GM18517 (cell line): Measurements from ENCODE around the gene MX2.
"Not testable (repeated sequence)": the region's sequence is repeated elsewhere in the genome, so short reads cannot be mapped to it uniquely, and the experiment has no call there.

ENCODE experiments used
- ATAC-seq: cut with Tn5 transposase; IDR thresholded peaks from one replicate; pipeline ENCODE4 v1.9.1; 2021; ENCODE audit warnings: mild to moderate bottlenecking, moderate library complexity; ENCODE audit not compliant: unreplicated experiment

The MX2 gene

DNA sequence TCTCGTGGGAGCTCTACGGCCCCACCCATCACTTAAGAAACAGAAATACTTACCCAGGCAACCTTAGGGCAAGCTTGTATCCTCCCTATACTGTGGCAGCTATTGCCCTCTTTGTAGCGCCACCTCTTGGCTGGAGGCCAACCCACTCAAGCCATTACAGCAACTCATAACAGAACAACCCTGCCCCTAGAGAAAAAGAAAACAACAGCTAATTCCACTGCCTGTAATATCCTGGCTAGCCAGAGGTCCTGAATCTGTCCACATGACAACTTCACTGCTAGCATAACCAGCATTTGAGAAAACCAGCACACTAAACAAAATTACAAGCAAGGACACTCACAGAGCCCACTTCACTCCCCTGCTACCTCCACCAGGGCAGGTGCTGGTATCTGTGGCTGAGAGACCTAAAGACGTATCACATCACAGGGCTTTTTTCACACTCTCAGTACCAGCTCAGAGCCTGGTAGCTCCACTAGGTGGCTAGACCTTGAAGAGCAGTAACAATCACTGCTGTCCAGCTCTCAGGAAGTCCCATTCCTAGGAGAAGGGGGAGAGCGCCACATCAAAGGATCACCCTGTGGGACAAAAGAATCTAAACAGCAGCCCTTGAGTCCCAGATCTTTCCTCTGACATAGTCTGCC lies 49.7 kb downstream of the MX2 start:
- ATAC-seq = no peak

DNA sequence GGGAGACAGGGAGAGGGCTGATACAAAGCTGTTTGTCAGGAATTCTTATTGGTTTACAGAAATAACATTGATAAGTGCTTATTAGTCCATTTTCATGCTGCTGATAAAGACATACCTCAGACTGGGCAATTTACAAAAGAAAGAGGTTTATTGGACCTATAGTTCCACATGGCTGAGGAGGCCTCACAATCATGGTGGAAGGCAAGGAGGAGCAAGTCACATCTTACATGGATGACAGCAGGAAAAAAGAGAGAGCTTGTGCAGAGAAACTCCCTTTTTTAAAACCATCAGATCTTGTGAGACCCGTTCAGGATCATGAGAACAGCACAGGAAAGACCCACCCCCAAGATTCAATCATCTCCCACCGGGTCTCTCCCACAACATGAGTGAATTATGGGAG lies 55.7 kb downstream of the MX2 start:
- not testable (repeated sequence) for ATAC-seq

DNA sequence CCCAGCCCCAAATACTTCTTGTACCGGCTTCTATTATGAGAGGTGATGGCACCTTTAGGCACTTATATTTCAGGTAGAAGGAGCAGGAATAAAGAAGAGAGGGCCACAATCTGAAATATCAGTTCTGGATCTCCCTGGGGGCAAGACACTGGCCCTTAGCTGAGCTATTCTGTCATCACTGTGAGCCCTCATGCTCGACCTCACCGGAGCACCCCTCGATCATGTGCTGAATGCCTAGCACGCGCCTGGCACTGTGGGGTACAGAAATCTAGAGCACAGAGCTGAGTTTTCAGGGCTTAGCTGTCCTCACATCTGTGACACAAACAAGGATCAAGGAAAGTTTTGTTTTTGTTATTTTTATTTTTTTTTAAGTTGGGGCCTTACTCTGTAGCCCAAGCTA lies 56.6 kb downstream of the MX2 start:
- no peak for ATAC-seq

DNA sequence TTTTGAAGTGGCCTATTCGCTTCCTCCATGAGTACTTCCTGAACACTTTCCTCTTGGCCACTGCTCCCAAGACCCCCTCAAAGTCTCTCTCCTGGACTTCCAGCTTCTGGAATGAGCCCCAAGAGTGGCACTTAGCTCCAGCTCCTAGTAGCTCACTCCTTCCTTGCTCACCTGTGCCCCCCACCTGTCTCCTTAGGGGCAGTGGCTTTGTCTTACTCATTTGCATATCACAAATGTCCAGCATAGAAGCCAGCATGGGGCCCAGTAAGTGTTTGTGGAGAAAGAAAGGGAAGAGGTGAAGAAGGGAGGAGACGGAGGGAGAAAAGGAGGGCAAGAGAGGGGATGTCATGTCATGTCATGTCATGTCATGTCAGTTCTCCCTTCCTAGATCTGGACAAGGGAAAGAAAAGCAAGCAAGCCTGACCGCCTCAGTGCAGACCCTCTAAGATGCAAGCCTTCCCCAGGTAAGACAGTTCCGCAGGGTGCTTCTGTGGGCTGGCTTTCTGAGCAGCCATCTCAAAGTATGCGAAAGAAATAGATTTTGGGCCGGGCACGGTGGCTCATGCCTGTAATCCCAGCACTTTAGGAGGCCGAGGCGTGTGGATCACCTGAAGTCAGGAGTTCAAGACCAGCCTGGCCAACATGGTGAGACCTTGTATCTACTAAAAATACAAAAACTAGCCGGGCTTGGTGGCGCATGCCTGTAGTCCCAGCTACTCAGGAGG lies 57.3 kb downstream of the MX2 start:
- ATAC-seq = no peak

DNA sequence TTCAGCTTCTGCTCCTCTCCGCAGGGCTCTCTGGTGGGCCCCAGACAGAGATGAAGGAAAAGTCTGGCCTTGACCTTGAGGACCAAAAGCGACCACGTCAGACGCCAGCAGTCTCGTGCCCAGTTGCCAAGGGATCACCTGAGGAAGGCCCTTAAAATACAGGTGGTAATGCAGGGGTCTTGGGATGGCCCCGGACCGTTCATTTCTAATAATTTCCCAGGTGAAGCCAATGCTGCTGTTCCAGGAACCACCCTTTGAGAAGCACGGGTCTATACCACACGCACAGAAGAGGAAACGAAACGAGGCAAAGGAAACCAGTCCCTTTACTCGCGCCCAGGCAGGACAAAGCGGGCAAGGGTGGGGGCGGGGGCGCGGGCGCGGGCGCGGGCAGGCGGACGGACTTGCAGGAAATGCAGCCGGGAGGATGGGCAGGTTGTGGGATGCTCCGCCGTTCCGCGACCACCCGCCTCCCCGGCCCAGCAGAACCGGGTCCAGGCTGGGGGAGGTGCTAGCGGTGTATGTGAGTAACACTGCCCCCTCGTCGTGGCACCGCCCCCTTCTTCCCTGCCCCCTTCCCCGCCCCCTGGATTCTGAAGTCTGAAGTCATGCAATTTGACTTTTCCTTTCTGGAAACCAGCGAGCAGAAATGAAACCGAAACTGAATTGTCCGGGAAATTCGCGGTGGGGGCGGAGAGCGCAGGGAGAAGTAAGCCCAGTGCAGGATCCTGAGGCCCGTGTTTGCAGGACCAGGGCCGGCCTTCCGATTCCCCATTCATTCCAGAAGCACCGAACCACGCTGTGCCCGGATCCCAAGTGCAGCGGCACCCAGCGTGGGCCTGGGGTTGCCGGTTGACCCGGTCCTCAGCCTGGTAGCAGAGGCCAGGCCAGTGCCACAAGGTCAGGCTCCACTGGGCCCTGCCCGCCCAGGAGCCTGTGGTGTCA lies 58.4 kb downstream of the MX2 start:
- no peak for ATAC-seq

DNA sequence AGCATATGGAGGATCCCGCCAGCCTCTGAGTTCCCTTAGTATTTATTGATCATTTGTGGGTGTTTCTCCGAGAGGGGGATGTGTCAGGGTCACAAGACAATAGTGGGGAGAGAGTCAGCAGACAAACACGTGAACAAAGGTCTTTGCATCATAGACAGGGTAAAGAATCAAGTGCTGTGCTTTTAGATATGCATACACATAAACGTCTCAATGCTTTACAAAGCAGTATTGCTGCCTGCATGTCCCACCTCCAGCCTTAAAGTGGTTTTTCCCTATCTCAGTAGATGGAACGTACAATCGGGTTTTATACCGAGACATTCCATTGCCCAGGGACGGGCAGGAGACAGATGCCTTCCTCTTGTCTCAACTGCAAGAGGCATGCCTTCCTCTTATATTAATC lies 59.2 kb downstream of the MX2 start:
- not testable (repeated sequence) for ATAC-seq

DNA sequence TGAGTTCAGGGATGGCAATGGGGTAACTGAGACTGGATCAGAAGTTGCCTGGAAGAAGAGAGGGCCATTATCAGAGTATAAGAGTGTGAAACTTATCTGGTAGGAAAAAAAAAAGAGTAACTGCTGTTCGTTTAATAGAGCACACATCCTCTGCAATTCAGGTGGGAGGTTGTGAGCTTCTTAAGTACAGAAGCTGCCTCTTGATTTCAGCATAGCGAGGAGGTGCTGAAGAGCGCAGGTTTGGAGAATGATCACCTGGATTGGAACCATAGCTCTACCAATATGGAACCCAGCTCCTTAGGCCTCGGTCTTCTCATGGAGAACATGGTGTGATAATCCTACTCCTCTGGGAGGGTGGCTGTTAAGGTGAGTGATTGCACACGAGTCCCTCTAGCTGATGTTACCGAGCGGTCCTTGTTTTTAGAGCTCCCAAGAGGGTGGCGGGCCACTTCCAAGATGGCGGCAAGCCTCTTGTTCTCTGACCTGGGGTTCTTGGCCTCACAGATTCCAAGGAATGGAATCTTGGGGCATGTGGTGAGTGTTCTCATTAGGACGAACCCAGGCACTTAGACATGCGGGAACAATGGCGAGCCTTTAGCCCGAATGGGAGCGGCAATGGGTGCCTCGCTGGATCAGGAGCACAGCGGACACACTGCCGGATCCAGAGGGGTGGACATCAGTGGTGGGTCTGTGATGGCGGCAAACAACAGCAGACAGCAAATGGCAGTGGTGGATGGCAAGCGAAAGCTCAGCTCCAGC lies 60.9 kb downstream of the MX2 start:
- no peak for ATAC-seq

DNA sequence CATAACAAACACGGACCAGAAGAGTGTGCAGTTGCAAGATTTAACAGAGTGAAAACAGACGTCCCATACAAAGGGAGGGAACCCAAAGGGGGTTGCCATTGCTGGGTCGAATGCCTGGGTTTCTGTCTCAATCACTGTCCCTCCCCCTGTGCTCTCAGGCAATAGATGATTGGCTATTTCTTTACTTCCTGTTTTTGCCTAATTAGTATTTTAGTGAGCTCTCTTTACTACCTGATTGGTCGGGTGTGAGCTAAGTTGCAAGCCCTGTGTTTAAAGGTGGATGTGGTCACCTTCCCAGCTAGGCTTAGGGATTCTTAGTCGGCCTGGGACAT lies 61.4 kb downstream of the MX2 start:
- ATAC-seq = not testable (repeated sequence)

DNA sequence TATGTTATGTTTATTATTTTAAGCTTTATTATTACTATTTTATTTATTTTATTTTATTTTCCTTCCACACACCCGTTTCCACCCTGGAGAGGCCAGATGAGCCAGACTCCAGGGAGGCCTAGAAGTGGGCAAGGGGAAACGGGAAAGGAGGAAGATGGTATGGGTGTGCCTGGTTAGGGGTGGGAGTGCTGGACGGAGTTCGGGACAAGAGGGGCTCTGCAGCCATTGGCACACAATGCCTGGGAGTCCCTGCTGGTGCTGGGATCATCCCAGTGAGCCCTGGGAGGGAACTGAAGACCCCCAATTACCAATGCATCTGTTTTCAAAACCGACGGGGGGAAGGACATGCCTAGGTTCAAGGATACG lies 63.7 kb downstream of the MX2 start:
- no peak for ATAC-seq

DNA sequence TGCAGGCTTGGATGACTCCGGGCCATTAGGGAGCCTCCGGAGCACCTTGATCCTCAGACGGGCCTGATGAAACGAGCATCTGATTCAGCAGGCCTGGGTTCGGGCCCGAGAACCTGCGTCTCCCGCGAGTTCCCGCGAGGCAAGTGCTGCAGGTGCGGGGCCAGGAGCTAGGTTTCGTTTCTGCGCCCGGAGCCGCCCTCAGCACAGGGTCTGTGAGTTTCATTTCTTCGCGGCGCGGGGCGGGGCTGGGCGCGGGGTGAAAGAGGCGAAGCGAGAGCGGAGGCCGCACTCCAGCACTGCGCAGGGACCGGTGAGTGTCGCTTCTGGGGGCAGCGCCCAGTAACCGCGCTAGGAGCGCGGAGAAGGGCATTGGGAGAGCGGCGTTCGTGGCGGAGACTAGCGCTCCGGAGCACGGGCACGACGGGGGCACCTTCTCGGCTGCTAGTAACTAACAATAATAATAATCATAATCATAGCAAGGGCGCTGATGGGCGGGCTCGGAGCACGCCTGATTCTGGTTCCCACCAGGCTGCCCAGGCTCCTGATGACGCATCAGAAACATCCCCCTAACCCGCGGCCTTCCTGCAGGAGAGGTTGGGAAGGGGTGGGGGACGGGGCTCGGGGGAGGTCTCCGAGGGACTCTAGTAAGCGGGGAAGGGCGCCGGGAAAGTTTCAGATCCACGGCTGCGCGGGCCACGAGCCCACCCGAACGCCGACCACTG lies 64.3 kb downstream of the MX2 start, which contains the start of gene MX1:
Gene MX1, plus strand, starts transcription at position 286 of the 722 bp plus-strand sequence. CDS start 5,832 bp downstream, outside the sequence.
- ATAC-seq = peak; percentile 60

DNA sequence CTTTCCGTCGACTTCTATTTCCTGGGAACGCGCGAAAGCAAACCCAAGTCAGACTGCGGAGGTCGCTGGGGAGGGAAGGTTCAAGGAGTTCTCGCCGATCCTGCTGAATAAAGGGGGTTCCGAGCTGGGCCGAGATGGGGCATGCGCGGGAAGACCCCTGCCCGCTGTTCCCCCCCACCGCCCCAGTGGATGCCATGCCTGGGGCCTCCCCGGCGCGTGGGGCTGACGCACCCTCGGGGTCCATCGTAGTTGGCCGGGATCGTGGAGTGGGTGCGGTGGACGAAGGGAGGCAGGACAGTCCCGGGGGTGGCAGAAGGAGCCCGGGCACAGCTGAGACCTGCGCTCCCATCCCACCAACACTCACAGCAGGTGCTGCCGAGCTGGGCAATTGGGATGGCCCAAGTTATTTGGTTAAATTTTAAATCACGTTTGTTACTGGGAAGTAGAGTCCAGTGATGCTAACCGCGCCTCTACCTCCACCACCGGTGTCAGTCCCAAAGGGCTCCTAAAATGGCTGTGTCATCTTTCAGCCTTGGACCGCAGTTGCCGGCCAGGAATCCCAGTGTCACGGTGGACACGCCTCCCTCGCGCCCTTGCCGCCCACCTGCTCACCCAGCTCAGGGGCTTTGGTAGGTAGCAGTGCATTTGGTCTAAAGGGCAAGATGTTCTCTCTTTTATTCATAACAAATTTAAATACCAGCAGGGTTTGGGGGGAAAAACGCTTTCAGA lies 65.0 kb downstream of the MX2 start:
- no peak for ATAC-seq

DNA sequence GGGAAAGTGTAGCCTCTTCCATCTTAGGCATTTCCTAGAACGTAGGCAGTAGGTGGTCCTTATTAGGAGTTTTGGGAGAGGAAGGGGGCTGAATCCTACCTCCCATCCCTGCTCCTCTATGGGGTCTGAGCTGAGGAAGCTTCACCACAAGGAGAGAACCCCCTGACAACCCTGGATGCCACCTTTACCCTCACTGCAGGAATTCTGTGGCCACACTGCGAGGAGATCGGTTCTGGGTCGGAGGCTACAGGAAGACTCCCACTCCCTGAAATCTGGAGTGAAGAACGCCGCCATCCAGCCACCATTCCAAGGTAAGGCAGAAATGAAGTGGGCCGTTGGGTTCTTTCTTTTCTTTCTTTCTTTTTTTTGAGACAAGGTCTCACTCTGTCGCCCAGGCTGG lies 65.7 kb downstream of the MX2 start:
- ATAC-seq = no peak

DNA sequence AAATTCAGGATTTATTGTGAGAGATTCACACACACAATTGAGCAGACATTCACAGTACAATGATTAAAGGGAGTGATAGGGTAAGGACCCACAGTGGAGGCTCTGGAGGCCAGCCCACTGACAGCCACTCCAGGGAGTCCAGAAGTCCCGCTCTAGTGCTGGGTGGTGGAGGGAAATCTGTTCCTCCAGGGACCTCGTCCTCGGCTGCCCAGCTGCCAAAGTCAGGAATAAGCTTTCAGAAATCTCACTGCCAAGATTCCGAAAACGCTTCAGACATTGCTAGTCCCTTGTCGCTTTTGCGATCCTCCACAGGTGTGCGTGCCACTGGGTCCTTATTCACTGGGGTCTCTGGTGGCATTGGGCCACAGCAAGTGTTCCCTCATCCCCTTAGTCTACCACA lies 66.5 kb downstream of the MX2 start:
- ATAC-seq = no peak

DNA sequence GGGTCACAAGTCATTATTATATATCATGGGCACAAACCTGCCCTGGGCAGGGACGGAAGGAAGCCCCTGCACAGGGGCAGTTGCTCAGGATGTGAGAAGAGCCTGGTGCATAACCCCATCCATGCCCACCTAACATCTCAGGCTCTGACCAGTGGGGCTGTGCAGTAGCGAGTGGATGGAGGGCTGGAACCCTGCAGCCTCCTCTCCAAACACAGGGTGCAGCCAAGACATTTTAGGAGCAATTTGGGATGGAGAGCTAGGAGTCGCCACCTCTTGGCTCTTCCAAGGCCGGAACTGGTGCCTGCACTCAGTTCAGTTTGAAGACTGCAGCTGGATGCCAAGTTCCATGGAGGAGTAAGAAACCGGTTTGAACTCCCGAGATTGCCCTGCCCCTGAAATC lies 67.0 kb downstream of the MX2 start:
- no peak for ATAC-seq

DNA sequence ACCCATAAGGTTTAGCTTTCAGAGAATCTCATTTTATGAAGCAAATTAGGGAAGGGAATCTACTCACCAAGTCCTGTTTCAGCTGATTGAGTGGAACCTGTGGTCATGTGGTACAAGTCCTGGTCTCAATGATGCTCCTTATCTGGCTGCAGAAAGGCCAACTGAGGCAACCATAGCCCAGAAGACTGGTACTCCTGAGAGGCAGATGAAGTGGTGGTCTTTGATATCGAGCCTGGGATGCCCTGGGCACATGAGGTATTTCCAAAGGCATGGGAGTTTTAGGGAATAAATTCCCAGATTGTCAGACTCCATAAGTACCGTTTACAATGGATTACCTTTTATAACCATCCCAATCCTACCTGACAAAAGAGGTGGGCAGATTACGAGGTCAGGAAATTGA lies 67.5 kb downstream of the MX2 start:
- no peak for ATAC-seq

DNA sequence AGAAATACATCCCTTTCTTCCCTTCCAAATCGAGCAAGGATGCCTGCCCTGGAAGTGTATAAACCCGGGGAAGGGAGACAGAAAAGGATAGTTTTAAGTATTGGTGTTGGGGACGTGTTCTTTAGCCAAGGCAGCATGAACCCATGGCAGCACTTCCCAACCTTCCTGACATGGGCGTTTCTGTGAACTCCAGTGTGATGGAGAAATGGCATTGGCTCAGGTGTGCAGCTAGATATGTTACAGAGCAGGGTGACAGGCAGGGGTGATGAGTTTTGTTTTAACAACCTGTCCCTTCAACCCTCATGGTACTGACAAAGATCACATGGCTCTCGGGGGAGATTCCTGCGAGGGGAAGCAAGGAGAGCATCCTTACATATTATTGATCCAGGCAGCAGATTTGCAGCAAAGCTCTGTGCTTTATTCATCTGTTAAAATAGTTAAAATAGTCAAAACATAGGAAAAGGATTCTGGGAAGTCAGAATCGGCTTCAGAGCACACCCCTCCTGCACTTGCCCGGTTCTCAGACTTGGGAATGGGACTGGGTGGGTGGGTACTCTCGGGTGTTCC lies 68.2 kb downstream of the MX2 start:
- no peak for ATAC-seq

DNA sequence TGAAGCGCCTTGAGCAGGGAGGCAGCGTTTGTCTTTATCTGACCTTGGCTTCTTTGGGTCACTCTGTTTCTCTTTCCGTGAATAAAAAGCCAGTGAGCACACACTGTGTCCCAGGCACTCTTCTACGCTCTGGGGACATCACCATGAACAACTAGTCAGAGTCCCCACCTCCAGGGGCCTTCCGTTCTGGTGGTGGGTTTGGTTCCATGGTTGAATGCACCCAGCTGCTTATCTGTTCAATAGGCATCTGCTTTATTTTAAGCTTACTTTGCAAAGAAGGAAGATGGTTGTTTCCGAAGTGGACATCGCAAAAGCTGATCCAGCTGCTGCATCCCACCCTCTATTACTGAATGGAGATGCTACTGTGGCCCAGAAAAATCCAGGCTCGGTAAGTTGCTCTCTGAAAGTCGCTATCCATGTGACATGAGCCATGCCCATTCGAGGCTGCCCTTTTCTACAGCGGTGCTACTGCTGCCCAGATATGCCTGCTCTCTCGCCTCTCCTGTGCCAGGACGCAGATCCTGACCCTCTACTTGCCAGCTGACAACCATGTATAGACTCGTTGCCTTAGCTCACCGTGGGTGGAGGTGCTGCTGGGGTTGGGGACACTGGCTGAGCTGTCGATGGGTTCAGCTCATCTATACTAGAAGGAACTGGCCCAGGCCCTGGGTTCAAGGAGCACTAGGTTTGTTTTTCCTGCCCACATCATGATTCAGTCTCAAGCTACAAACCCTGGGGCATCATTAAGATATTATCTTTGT lies 70.1 kb downstream of the MX2 start:
- ATAC-seq = peak; percentile 61

DNA sequence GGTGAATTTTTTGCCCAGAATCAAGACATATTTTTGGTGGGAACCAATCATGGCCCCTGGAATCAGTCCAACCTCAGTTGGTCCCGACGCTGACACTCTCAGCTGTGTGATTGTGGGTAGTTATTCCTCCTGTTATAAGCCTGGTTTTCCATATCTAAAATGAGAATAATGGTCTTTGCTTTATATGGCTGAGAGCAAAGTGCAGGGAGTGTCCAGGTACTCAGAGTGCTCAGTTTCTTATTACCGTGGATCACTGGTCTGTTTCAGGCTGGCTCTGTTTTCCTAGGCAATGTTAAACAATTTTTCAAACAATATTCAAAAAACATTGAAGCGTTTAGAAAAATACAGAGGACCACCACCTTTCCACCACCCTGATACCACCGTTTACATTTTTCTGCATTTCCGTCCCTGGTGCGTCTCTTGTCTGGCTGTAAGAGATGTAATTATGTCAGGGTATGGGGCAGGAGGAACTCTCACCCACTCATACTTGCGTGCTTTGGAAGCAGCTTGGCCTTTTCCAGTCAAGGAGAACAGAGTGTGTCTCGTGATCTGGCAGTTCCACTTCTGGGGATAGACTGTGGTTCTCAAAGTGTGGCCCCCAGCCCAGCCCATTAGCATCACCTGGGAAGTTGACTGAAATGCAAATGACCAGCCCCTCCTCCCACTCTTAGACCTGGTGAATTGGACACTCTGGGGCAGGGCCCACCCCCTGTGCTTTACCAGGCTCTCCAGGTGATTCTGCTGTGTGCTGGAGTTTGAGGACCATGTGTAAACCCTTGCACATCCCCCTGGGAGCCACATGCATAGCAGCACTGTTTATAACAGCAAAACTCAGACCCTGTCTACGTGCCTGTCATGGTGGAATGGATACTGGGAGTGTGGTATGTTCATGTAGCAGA lies 71.0 kb downstream of the MX2 start:
- no peak for ATAC-seq
